Keratinocyte (primary cell): ENCODE results near the gene FBLN5.

Experiments
- EZH2 ChIP-seq: IDR thresholded peaks from one replicate; pipeline ENCODE4 v1.6.1; 2012; ENCODE audit warnings: inconsistent platforms, mild to moderate bottlenecking, low read length, moderate library complexity
- TF ChIP-seq, protein P1 (sequence below), 3 experiments: IDR thresholded peaks in 1 of 3; conservative IDR thresholded peaks in 1 of 3; optimal IDR thresholded peaks in 1 of 3; 2 replicates in 2 of 3; 3 replicates in 1 of 3; pipeline versions ENCODE3 to v1.5.1; 2011; ENCODE audit warnings: low read length in 3 of 3, mild to moderate bottlenecking in 3 of 3, moderate library complexity in 2 of 3, control low read depth in 1 of 3, inconsistent platforms in 1 of 3; ENCODE audit not compliant: insufficient read depth in 2 of 3; ENCODE audit errors: extremely low read depth in 1 of 3

DNA sequence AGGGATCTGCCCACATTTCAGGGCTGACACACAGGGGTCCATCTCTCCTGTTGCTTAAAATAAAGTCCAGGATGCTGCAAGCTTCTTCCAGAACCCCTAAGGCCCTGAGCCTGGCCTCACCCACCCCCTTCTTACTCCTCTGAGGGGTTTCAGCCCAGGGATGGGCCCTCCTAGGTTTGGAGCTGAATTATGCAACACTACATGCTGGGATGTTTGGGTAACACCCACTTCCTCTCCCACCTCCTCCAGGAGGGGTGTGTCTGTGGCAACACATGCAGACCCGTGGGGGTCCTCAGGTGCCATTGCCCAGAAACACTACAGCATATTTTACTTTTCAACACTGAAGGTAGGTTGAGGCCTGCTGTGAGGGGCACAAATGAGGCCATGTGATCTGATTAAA is 5.4 kb downstream of the FBLN5 start:
- TF ChIP-seq, protein P1, sequence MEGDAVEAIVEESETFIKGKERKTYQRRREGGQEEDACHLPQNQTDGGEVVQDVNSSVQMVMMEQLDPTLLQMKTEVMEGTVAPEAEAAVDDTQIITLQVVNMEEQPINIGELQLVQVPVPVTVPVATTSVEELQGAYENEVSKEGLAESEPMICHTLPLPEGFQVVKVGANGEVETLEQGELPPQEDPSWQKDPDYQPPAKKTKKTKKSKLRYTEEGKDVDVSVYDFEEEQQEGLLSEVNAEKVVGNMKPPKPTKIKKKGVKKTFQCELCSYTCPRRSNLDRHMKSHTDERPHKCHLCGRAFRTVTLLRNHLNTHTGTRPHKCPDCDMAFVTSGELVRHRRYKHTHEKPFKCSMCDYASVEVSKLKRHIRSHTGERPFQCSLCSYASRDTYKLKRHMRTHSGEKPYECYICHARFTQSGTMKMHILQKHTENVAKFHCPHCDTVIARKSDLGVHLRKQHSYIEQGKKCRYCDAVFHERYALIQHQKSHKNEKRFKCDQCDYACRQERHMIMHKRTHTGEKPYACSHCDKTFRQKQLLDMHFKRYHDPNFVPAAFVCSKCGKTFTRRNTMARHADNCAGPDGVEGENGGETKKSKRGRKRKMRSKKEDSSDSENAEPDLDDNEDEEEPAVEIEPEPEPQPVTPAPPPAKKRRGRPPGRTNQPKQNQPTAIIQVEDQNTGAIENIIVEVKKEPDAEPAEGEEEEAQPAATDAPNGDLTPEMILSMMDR (optimal IDR thresholded peaks at IDR 0.05 in 1 of 3, IDR thresholded peaks at IDR 0.05 in 1 of 3, conservative IDR thresholded peaks at IDR 0.05 in 1 of 3; ENCODE audit: extremely low read depth in 1 of 3, insufficient read depth in 2 of 3, low read length in 3 of 3): no peak
- no peak for TF ChIP-seq EZH2
